Neural cell (in vitro differentiated cells): ENCODE results near the gene MGLL.

Source experiments
- CTCF ChIP-seq: fragments of 450-650 bp; IDR thresholded peaks from 2 replicates; pipeline ENCODE4 v1.5.1; 2014; ENCODE audit warnings: antibody characterized with exemption, mild to moderate bottlenecking, moderate library complexity; ENCODE audit not compliant: poor library complexity, severe bottlenecking
- EP300 ChIP-seq: fragments of 450-650 bp; conservative IDR thresholded peaks from 2 replicates; pipeline ENCODE4 v1.6.1; 2014; ENCODE audit warnings: antibody characterized with exemption, mild to moderate bottlenecking, moderate library complexity; ENCODE audit not compliant: poor library complexity, severe bottlenecking
- EZH2 ChIP-seq: fragments of 200-600, 300-800 bp; shearing (Covaris generic), sonication (generic); IDR thresholded peaks from 2 replicates; pipeline ENCODE4 v1.6.1; 2014; ENCODE audit warnings: antibody characterized with exemption, low read length, borderline replicate concordance, mild to moderate bottlenecking; ENCODE audit not compliant: insufficient read depth, poor library complexity, severe bottlenecking
- POLR2AphosphoS5 ChIP-seq: IDR thresholded peaks from 2 replicates; pipeline ENCODE4 v1.6.1; 2012
- SMC3 ChIP-seq: fragments of 450-650 bp; conservative IDR thresholded peaks from 2 replicates; pipeline ENCODE4 v1.6.1; 2014; ENCODE audit warnings: antibody characterized with exemption, mild to moderate bottlenecking, moderate library complexity; ENCODE audit not compliant: poor library complexity
- TAF1 ChIP-seq: IDR thresholded peaks from 2 replicates; pipeline ENCODE4 v1.6.1; 2012; ENCODE audit warnings: low read depth

GRCh38 chr3:127784865-127785710 lies 37.2 kb downstream of the MGLL start:
- TF ChIP-seq CTCF (no peak), TAF1 (no peak), POLR2AphosphoS5 (no peak), EP300 (no peak), SMC3 (no peak), EZH2 (no peak)
